Measurements from ENCODE around the gene PRKAR1B.

- TF ChIP-seq EZH2 (IDR thresholded peaks at IDR 0.05; ENCODE audit: borderline replicate concordance, low read length): no peak
- TF ChIP-seq CTCF (IDR thresholded peaks at IDR 0.05; ENCODE audit: low read length): no peak
Measured at GRCh38 chr7:589781-590575, 137.1 kb downstream of the PRKAR1B start.

All from OCI-LY1 (cell line).